ENCODE measurements around the gene MSRB1. TPM values are rescaled to one million over a fixed set of nuclear protein-coding genes. Genes with fewer than 3 reads are reported as not detected.

MSRB1 gene
- total and polyA plus RNA-seq, 9 of the 15 experiments (the other 6 are each of a cell fraction or from before 2014, with no cell fraction given), result 5.4 to 33.7 (median 25.7) TPM

DNA sequence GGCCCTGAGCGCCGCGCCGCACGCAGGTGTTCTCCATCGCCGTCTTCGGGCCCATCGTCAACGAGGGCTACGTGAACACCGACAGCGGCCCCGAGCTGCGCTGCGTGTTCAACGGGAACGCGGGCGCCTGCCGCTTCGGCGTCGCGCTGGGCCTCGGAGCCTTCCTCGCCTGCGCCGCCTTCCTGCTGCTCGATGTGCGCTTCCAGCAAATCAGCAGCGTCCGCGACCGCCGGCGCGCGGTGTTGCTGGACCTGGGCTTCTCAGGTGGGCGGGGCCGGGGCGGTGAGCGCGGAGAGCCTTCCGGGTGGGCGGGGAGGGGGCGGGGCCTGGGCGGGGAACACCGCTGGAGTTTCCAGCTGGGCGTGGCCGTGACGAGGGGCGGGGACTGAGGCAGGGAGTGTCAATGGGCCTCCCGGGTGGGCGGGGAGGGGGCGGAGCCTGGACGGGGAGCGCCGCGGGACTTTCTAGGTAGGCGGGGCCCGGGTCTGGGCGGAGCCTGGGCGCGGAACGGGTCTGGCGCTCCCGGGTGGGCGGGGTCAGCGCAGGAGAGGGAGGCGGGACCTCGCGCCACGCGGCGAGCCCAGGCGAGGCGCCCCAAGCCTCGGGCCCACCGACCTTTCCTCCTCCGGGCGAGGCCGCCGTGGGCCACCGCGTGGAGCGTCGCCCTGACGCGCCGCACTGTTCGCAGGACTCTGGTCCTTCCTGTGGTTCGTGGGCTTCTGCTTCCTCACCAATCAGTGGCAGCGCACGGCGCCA is 49.1 kb upstream of the MSRB1 start (continued):
- TF ChIP-seq, protein P1, sequence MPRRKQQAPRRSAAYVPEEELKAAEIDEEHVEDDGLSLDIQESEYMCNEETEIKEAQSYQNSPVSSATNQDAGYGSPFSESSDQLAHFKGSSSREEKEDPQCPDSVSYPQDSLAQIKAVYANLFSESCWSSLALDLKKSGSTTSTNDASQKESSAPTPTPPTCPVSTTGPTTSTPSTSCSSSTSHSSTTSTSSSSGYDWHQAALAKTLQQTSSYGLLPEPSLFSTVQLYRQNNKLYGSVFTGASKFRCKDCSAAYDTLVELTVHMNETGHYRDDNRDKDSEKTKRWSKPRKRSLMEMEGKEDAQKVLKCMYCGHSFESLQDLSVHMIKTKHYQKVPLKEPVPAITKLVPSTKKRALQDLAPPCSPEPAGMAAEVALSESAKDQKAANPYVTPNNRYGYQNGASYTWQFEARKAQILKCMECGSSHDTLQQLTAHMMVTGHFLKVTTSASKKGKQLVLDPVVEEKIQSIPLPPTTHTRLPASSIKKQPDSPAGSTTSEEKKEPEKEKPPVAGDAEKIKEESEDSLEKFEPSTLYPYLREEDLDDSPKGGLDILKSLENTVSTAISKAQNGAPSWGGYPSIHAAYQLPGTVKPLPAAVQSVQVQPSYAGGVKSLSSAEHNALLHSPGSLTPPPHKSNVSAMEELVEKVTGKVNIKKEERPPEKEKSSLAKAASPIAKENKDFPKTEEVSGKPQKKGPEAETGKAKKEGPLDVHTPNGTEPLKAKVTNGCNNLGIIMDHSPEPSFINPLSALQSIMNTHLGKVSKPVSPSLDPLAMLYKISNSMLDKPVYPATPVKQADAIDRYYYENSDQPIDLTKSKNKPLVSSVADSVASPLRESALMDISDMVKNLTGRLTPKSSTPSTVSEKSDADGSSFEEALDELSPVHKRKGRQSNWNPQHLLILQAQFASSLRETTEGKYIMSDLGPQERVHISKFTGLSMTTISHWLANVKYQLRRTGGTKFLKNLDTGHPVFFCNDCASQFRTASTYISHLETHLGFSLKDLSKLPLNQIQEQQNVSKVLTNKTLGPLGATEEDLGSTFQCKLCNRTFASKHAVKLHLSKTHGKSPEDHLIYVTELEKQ (CRISPR knock-in tag; IDR thresholded peaks at IDR 0.05), result no peak
- TF ChIP-seq TEAD4 (IDR thresholded peaks at IDR 0.05; ENCODE audit: low read length) (no peak), TEAD4 (CRISPR knock-in tag; IDR thresholded peaks at IDR 0.05; ENCODE audit: borderline replicate concordance) (no peak), GABPA (tag; conservative IDR thresholded peaks at IDR 0.05; ENCODE audit: low read depth) (peak; percentile 48), ETV6 (IDR thresholded peaks at IDR 0.05; ENCODE audit: borderline replicate concordance in 1 of 2, low read depth in 2 of 2, low read length in 1 of 2) (no peak), ETV6 (CRISPR knock-in tag; IDR thresholded peaks at IDR 0.05; ENCODE audit: borderline replicate concordance) (no peak), ZNF407 (IDR thresholded peaks at IDR 0.05; ENCODE audit: low read depth) (no peak), JUN (IDR thresholded peaks at IDR 0.05; ENCODE audit: borderline replicate concordance, low read depth, low read length) (peak; percentile 37; the same call in 1 of the 2 replicates), JUN (CRISPR knock-in tag; IDR thresholded peaks at IDR 0.05; ENCODE audit: borderline replicate concordance) (peak; percentile 73; the same call in 1 of the 2 replicates), MTA3 (IDR thresholded peaks at IDR 0.05; ENCODE audit: borderline replicate concordance) (peak; percentile 59), TCF3 (CRISPR knock-in tag; IDR thresholded peaks at IDR 0.05) (no peak; the same call in 1 of the 2 replicates), ETV5 (CRISPR knock-in tag; IDR thresholded peaks at IDR 0.05; ENCODE audit: low read depth) (no peak), NCOA1 (IDR thresholded peaks at IDR 0.05; ENCODE audit: low read depth) (no peak)
- TF ChIP-seq, protein P2, sequence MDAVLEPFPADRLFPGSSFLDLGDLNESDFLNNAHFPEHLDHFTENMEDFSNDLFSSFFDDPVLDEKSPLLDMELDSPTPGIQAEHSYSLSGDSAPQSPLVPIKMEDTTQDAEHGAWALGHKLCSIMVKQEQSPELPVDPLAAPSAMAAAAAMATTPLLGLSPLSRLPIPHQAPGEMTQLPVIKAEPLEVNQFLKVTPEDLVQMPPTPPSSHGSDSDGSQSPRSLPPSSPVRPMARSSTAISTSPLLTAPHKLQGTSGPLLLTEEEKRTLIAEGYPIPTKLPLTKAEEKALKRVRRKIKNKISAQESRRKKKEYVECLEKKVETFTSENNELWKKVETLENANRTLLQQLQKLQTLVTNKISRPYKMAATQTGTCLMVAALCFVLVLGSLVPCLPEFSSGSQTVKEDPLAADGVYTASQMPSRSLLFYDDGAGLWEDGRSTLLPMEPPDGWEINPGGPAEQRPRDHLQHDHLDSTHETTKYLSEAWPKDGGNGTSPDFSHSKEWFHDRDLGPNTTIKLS (IDR thresholded peaks at IDR 0.05; ENCODE audit: borderline replicate concordance, low read depth), result no peak; the same call in 1 of the 2 replicates
